B cell (primary cell): ENCODE results near the gene TBC1D1.

ENCODE experiments used
- EZH2 ChIP-seq: IDR thresholded peaks from 2 replicates; pipeline ENCODE4 v1.6.1; 2012; ENCODE audit warnings: borderline replicate concordance, low read depth, mild to moderate bottlenecking, moderate library complexity, low read length; ENCODE audit not compliant: insufficient read depth, poor library complexity, severe bottlenecking
- TF ChIP-seq, protein P1 (sequence below): fragments of 200-600 bp; IDR thresholded peaks from one replicate; pipeline ENCODE4 v1.8.0; 2022; ENCODE audit warnings: antibody characterized with exemption, mild to moderate bottlenecking

DNA sequence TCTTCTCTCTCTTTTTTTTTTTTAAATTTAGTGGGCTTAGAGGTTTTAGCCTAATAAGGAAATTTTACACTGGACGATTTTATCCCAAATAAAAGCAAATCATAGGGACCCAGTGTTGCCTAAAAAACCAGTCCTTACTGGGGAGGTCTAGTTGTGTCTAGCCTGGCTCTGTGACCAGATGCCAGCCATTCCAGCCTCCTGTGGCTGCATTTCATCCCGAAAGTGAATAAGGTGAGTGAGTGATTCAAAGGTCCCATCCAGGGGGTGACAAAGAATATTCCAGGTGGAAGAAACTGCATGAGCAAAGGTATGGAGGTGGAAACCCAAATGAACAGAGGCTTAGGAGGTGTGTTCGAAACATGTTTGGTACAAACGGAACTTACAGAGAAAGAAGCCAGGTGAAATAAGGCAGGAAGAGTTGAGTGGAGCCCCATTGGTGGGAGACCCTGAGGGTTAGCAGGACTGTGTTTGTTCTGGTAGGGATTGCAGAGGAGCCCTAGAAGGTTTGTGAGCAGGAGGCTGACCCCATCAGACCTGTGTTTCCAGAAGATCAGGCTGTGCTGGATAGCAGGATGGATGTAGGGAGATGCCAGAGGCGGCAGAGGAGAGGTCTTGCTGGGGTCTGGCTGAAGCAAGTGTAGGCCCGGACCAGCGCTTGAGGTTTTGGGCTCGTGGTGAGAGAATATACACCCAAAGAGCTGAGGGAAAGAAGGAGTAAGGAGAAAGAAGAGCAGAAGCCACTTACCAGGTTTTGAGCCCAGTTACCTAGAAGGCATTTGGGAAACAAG lies 100.9 kb downstream of the TBC1D1 start:
- TF ChIP-seq, protein P1, sequence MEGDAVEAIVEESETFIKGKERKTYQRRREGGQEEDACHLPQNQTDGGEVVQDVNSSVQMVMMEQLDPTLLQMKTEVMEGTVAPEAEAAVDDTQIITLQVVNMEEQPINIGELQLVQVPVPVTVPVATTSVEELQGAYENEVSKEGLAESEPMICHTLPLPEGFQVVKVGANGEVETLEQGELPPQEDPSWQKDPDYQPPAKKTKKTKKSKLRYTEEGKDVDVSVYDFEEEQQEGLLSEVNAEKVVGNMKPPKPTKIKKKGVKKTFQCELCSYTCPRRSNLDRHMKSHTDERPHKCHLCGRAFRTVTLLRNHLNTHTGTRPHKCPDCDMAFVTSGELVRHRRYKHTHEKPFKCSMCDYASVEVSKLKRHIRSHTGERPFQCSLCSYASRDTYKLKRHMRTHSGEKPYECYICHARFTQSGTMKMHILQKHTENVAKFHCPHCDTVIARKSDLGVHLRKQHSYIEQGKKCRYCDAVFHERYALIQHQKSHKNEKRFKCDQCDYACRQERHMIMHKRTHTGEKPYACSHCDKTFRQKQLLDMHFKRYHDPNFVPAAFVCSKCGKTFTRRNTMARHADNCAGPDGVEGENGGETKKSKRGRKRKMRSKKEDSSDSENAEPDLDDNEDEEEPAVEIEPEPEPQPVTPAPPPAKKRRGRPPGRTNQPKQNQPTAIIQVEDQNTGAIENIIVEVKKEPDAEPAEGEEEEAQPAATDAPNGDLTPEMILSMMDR: no peak
- TF ChIP-seq EZH2: no peak
